GM23338 (cell line): Measurements from ENCODE around the gene MICALL2. TPM values are rescaled to one million over a fixed set of nuclear protein-coding genes. Genes with fewer than 3 reads are reported as not detected.

Experiments
- ATAC-seq: fragments of 200-7000 bp; cut with Tn5 transposase; 3 replicates; pipeline ENCODE4 v1.9.1; 2020
- DNase-seq: peaks from one replicate; pipeline ENCODE4 v3.0.0-alpha.2; 2015; ENCODE audit warnings: low spot score
- H2AFZ ChIP-seq: fragments of 200-600 bp; sonication (generic); 2 replicates; pipeline ENCODE4 v1.8.0; 2016; ENCODE audit warnings: antibody characterized with exemption, mild to moderate bottlenecking, moderate library complexity
- H3F3A ChIP-seq: fragments of 200-600 bp; sonication (generic); replicated peaks from 2 replicates; pipeline ENCODE4 v1.8.0; 2017; ENCODE audit warnings: antibody characterized with exemption, mixed run types, low read depth
- H3K27ac ChIP-seq: fragments of 200-600 bp; sonication (generic); 2 replicates; pipeline ENCODE4 v1.6.1; 2016; ENCODE audit warnings: low read depth
- H3K27me3 ChIP-seq: fragments of 200-600 bp; sonication (generic); 2 replicates; pipeline ENCODE4 v1.8.0; 2016; ENCODE audit warnings: mild to moderate bottlenecking, mixed run types, moderate library complexity; ENCODE audit not compliant: insufficient read depth
- H3K36me3 ChIP-seq: fragments of 200-600 bp; sonication (generic); 2 replicates; pipeline ENCODE4 v1.8.0; 2016; ENCODE audit warnings: mild to moderate bottlenecking; ENCODE audit not compliant: insufficient read depth
- H3K4me1 ChIP-seq: fragments of 200-600 bp; sonication (generic); 2 replicates; pipeline ENCODE4 v1.8.0; 2016; ENCODE audit warnings: mild to moderate bottlenecking, moderate library complexity; ENCODE audit not compliant: insufficient read depth
- H3K4me2 ChIP-seq: fragments of 200-600 bp; sonication (generic); 2 replicates; pipeline ENCODE4 v1.7.1; 2017; ENCODE audit warnings: mixed run types
- H3K4me3 ChIP-seq: fragments of 200-600 bp; sonication (generic); 2 replicates; pipeline ENCODE4 v1.6.1; 2016; ENCODE audit warnings: mixed run types
- H3K79me2 ChIP-seq: fragments of 200-600 bp; sonication (generic); replicated peaks from 2 replicates; pipeline ENCODE4 v1.8.0; 2017; ENCODE audit warnings: mild to moderate bottlenecking; ENCODE audit not compliant: insufficient read depth
- H3K9me2 ChIP-seq: fragments of 200-600 bp; sonication (generic); 2 replicates; pipeline ENCODE4 v1.8.0; 2017; ENCODE audit not compliant: insufficient read depth
- H4K20me1 ChIP-seq: fragments of 200-600 bp; sonication (generic); replicated peaks from 2 replicates; pipeline ENCODE4 v1.8.0; 2017; ENCODE audit warnings: mild to moderate bottlenecking; ENCODE audit not compliant: insufficient read depth
- H3K27ac Mint-ChIP-seq: 2 replicates; pipeline ENCODE4 v1.8.0; 2020; ENCODE audit warnings: inconsistent platforms, mild to moderate bottlenecking, moderate library complexity, mixed read lengths
- H3K27me3 Mint-ChIP-seq: 3 replicates; pipeline ENCODE4 v1.8.0; 2022; ENCODE audit warnings: low read depth, mild to moderate bottlenecking, moderate library complexity, mixed read lengths, inconsistent platforms; ENCODE audit not compliant: insufficient read depth, poor library complexity
- H3K36me3 Mint-ChIP-seq: 3 replicates; pipeline ENCODE4 v1.8.0; 2021; ENCODE audit warnings: low read depth, mild to moderate bottlenecking, inconsistent platforms, moderate library complexity, mixed read lengths
- H3K4me1 Mint-ChIP-seq: 3 replicates; pipeline ENCODE4 v1.8.0; 2020; ENCODE audit warnings: mild to moderate bottlenecking, inconsistent platforms, mixed read lengths
- H3K4me3 Mint-ChIP-seq: 3 replicates; pipeline ENCODE4 v1.8.0; 2021; ENCODE audit warnings: moderate library complexity, mild to moderate bottlenecking, inconsistent platforms, mixed read lengths
- H3K9me3 Mint-ChIP-seq: 3 replicates; pipeline ENCODE4 v1.8.0; 2020; ENCODE audit warnings: moderate library complexity, mild to moderate bottlenecking, inconsistent platforms, mixed read lengths
- CREB1 ChIP-seq: fragments of 250-450 bp; sonication (Bioruptor Pico); IDR thresholded peaks from 2 replicates; pipeline ENCODE4 v1.5.0; 2020; ENCODE audit warnings: low read depth, mild to moderate bottlenecking, moderate library complexity
- ETS1 ChIP-seq: IDR thresholded peaks from 2 replicates; pipeline ENCODE4 v1.6.1; 2016; ENCODE audit warnings: antibody characterized with exemption
- EZH2 ChIP-seq: fragments of 200-600 bp; sonication (generic); IDR thresholded peaks from one replicate; pipeline ENCODE4 v1.8.0; 2017; ENCODE audit warnings: antibody characterized with exemption, mild to moderate bottlenecking, low read depth; ENCODE audit not compliant: unreplicated experiment
- EZH2phosphoT487 ChIP-seq: fragments of 200-600 bp; sonication (generic); IDR thresholded peaks from one replicate; pipeline ENCODE4 v1.8.1; 2018; ENCODE audit warnings: antibody characterized with exemption; ENCODE audit not compliant: unreplicated experiment
- JUNB ChIP-seq: IDR thresholded peaks from one replicate; pipeline ENCODE4 v1.6.1; 2016; ENCODE audit warnings: antibody characterized with exemption; ENCODE audit not compliant: unreplicated experiment
- NANOG ChIP-seq: IDR thresholded peaks from 2 replicates; pipeline ENCODE4 v1.6.1; 2016; ENCODE audit warnings: antibody characterized with exemption, borderline replicate concordance
- POLR2AphosphoS5 ChIP-seq: IDR thresholded peaks from 2 replicates; pipeline ENCODE4 v1.6.1; 2016; ENCODE audit warnings: antibody characterized with exemption, low read depth
- REST ChIP-seq: IDR thresholded peaks from one replicate; pipeline ENCODE4 v1.6.1; 2018; ENCODE audit warnings: antibody characterized with exemption; ENCODE audit not compliant: unreplicated experiment
- STAT1 ChIP-seq: IDR thresholded peaks from one replicate; pipeline ENCODE4 v1.6.1; 2016; ENCODE audit warnings: antibody characterized with exemption; ENCODE audit not compliant: unreplicated experiment
- ZNF114 ChIP-seq: fragments of 250-450 bp; sonication (Bioruptor Pico); IDR thresholded peaks from 2 replicates; pipeline ENCODE4 v1.5.0; 2020; ENCODE audit warnings: mild to moderate bottlenecking, moderate library complexity
- ZNF331 ChIP-seq: fragments of 250-450 bp; sonication (Bioruptor Pico); IDR thresholded peaks from 2 replicates; pipeline ENCODE4 v1.5.0; 2020; ENCODE audit warnings: low read depth, mild to moderate bottlenecking, moderate library complexity
- polyA plus RNA-seq: library from polyadenylated mRNA; unstranded; fragments of >200 nt; fragmentation: Nextera tagmentation; extraction: Ambion mirVana; gene quantifications from 2 replicates; pipeline ENCODE4 v1.2.1, GENCODE V29; 2016
- total RNA-seq: library from RNA; depleted of rRNA; stranded (reverse); fragments of >200 nt; shearing (Covaris generic); gene quantifications from 2 replicates; pipeline ENCODE4 v1.2.3, GENCODE V29; 2014
- TF ChIP-seq, protein P1 (sequence below), 2 experiments: fragments of 200-600 bp in 1 of 2; sonication (generic) in 1 of 2; conservative IDR thresholded peaks; 2 replicates each; pipeline versions ENCODE4 v1.5.1 to v1.6.1; 2016 to 2017; ENCODE audit warnings: antibody characterized with exemption in 2 of 2, low read depth in 2 of 2, mild to moderate bottlenecking in 2 of 2, moderate library complexity in 1 of 2
- TF ChIP-seq, protein P2 (sequence below): fragments of 250-450 bp; sonication (Bioruptor Pico); IDR thresholded peaks from 2 replicates; pipeline ENCODE4 v1.5.0; 2020; ENCODE audit warnings: mild to moderate bottlenecking, moderate library complexity

Gene MICALL2
- total and polyA plus RNA-seq, 2 experiments from 2014 or later: 7.0 to 13.0 TPM

- H3K27me3 Mint-ChIP-seq: peaks cover 4% of the 10 kb centered on the region
- TF ChIP-seq, protein P1, sequence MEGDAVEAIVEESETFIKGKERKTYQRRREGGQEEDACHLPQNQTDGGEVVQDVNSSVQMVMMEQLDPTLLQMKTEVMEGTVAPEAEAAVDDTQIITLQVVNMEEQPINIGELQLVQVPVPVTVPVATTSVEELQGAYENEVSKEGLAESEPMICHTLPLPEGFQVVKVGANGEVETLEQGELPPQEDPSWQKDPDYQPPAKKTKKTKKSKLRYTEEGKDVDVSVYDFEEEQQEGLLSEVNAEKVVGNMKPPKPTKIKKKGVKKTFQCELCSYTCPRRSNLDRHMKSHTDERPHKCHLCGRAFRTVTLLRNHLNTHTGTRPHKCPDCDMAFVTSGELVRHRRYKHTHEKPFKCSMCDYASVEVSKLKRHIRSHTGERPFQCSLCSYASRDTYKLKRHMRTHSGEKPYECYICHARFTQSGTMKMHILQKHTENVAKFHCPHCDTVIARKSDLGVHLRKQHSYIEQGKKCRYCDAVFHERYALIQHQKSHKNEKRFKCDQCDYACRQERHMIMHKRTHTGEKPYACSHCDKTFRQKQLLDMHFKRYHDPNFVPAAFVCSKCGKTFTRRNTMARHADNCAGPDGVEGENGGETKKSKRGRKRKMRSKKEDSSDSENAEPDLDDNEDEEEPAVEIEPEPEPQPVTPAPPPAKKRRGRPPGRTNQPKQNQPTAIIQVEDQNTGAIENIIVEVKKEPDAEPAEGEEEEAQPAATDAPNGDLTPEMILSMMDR (conservative IDR thresholded peaks at IDR 0.05; ENCODE audit: low read depth in 2 of 2): no peak
- no peak for TF ChIP-seq ETS1
- TF ChIP-seq ZNF114 (CRISPR knock-in tag): no peak
- TF ChIP-seq EZH2: no peak
- no peak for TF ChIP-seq STAT1
- no peak for TF ChIP-seq NANOG
- no peak for TF ChIP-seq ZNF331 (CRISPR knock-in tag)
- TF ChIP-seq CREB1 (CRISPR knock-in tag): no peak
- TF ChIP-seq, protein P2, sequence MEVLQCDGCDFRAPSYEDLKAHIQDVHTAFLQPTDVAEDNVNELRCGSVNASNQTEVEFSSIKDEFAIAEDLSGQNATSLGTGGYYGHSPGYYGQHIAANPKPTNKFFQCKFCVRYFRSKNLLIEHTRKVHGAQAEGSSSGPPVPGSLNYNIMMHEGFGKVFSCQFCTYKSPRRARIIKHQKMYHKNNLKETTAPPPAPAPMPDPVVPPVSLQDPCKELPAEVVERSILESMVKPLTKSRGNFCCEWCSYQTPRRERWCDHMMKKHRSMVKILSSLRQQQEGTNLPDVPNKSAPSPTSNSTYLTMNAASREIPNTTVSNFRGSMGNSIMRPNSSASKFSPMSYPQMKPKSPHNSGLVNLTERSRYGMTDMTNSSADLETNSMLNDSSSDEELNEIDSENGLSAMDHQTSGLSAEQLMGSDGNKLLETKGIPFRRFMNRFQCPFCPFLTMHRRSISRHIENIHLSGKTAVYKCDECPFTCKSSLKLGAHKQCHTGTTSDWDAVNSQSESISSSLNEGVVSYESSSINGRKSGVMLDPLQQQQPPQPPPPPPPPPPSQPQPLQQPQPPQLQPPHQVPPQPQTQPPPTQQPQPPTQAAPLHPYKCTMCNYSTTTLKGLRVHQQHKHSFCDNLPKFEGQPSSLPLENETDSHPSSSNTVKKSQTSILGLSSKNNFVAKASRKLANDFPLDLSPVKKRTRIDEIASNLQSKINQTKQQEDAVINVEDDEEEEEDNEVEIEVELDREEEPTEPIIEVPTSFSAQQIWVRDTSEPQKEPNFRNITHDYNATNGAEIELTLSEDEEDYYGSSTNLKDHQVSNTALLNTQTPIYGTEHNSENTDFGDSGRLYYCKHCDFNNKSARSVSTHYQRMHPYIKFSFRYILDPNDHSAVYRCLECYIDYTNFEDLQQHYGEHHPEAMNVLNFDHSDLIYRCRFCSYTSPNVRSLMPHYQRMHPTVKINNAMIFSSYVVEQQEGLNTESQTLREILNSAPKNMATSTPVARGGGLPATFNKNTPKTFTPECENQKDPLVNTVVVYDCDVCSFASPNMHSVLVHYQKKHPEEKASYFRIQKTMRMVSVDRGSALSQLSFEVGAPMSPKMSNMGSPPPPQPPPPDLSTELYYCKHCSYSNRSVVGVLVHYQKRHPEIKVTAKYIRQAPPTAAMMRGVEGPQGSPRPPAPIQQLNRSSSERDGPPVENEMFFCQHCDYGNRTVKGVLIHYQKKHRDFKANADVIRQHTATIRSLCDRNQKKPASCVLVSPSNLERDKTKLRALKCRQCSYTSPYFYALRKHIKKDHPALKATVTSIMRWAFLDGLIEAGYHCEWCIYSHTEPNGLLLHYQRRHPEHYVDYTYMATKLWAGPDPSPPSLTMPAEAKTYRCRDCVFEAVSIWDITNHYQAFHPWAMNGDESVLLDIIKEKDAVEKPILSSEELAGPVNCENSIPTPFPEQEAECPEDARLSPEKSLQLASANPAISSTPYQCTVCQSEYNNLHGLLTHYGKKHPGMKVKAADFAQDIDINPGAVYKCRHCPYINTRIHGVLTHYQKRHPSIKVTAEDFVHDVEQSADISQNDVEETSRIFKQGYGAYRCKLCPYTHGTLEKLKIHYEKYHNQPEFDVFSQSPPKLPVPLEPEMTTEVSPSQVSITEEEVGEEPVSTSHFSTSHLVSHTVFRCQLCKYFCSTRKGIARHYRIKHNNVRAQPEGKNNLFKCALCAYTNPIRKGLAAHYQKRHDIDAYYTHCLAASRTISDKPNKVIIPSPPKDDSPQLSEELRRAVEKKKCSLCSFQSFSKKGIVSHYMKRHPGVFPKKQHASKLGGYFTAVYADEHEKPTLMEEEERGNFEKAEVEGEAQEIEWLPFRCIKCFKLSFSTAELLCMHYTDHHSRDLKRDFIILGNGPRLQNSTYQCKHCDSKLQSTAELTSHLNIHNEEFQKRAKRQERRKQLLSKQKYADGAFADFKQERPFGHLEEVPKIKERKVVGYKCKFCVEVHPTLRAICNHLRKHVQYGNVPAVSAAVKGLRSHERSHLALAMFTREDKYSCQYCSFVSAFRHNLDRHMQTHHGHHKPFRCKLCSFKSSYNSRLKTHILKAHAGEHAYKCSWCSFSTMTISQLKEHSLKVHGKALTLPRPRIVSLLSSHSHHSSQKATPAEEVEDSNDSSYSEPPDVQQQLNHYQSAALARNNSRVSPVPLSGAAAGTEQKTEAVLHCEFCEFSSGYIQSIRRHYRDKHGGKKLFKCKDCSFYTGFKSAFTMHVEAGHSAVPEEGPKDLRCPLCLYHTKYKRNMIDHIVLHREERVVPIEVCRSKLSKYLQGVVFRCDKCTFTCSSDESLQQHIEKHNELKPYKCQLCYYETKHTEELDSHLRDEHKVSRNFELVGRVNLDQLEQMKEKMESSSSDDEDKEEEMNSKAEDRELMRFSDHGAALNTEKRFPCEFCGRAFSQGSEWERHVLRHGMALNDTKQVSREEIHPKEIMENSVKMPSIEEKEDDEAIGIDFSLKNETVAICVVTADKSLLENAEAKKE: no peak
- TF ChIP-seq POLR2AphosphoS5: no peak
- no peak for TF ChIP-seq EZH2phosphoT487
- no peak for TF ChIP-seq REST
- TF ChIP-seq JUNB: no peak
- ATAC-seq (no peak), DNase-seq (no peak)
- Histone ChIP-seq H3K79me2 (no peaks in the 10 kb centered on the region), H3K4me3 (no peak overlapping the region), H2AFZ (no peak overlapping the region), H3K27ac (no peak overlapping the region), H3K27me3 (no peaks in the 10 kb centered on the region), H4K20me1 (no peaks in the 10 kb centered on the region), H3K9me2 (no peaks in the 10 kb centered on the region), H3K36me3 (no peaks in the 10 kb centered on the region), H3F3A (no peaks in the 10 kb centered on the region), H3K4me2 (no peak overlapping the region), H3K4me1 (no peaks in the 10 kb centered on the region)
- no peaks in the 10 kb centered on the region; the same call in 1 of the 3 replicates for H3K9me3 Mint-ChIP-seq
- no peak overlapping the region for H3K27ac Mint-ChIP-seq
- H3K36me3 Mint-ChIP-seq: no peaks in the 10 kb centered on the region
- peaks cover 2% of the 10 kb centered on the region; the same call in 1 of the 3 replicates for H3K4me1 Mint-ChIP-seq
- no peak overlapping the region for H3K4me3 Mint-ChIP-seq
Observed at GRCh38 chr7:1444925-1445322, 14.3 kb downstream of the MICALL2 start.
